K562 (cell line): ENCODE data around the gene CORO2A.

Source experiments
- EP300 ChIP-seq: IDR thresholded peaks from 2 replicates; pipeline ENCODE4 v1.6.1; 2012; ENCODE audit warnings: low read length, improper control_type of control experiment
- EZH2 ChIP-seq: IDR thresholded peaks from 2 replicates; pipeline ENCODE4 v1.6.1; 2012; ENCODE audit warnings: low read depth, mild to moderate bottlenecking, inconsistent platforms, low read length, borderline replicate concordance
- JUN ChIP-seq, 2 experiments: sonication (generic) in 1 of 2; formaldehyde crosslinking in 1 of 2; IDR thresholded peaks; 2 replicates each; pipeline versions ENCODE4 v1.6.1 to v1.8.0; 2012 to 2022; ENCODE audit warnings: borderline replicate concordance in 2 of 2, mild to moderate bottlenecking in 2 of 2, improper control_type of control experiment in 1 of 2, low read depth in 1 of 2, low read length in 1 of 2, missing genetic modification reagents in 1 of 2
- NFRKB ChIP-seq: fragments of 450-650 bp; IDR thresholded peaks from 2 replicates; pipeline ENCODE4 v1.6.1; 2016; ENCODE audit warnings: low read depth
- RAD21 ChIP-seq, 2 experiments: fragments of 250-450 bp in 1 of 2; fragments of 450-650 bp in 1 of 2; sonication (Bioruptor Pico) in 1 of 2; formaldehyde crosslinking in 1 of 2; IDR thresholded peaks in 1 of 2; conservative IDR thresholded peaks in 1 of 2; 2 replicates each; pipeline versions ENCODE4 v1.4.0 to v1.8.0; 2020 to 2022; ENCODE audit warnings: mild to moderate bottlenecking in 2 of 2, moderate library complexity in 1 of 2
- TEAD1 ChIP-seq, 2 experiments: fragments of 450-650 bp in 1 of 2; sonication (generic) in 1 of 2; formaldehyde crosslinking; IDR thresholded peaks; 2 replicates each; pipeline versions ENCODE4 v1.4.0 to v1.8.0; 2020 to 2022; ENCODE audit warnings: mild to moderate bottlenecking in 2 of 2, missing genetic modification reagents in 1 of 2
- ZBTB8A ChIP-seq: fragments of 450-650 bp; IDR thresholded peaks from 2 replicates; pipeline ENCODE4 v1.6.1; 2018; ENCODE audit warnings: mild to moderate bottlenecking, moderate library complexity; ENCODE audit not compliant: partially characterized antibody
- ZNF197 ChIP-seq: fragments of 200-800 bp; sonication (Bioruptor generic); IDR thresholded peaks from 2 replicates; pipeline ENCODE4 v1.6.1; 2016; ENCODE audit warnings: low read depth, missing genetic modification characterization, missing compliant biosample characterization
- ZNF324 ChIP-seq: fragments of 250-450 bp; sonication (Bioruptor Pico); IDR thresholded peaks from 2 replicates; pipeline ENCODE4 v1.4.0; 2020; ENCODE audit warnings: mild to moderate bottlenecking
- TF ChIP-seq, protein P1 (sequence below): sonication (generic); formaldehyde crosslinking; IDR thresholded peaks from 2 replicates; pipeline ENCODE4 v1.8.1; 2023; ENCODE audit warnings: mild to moderate bottlenecking, missing genetic modification reagents
- TF ChIP-seq, protein P2 (sequence below): fragments of 450-650 bp; formaldehyde crosslinking; IDR thresholded peaks from 2 replicates; pipeline ENCODE4 v1.4.0; 2022; ENCODE audit warnings: missing genetic modification characterization
- TF ChIP-seq, protein P3 (sequence below), 3 experiments: IDR thresholded peaks in 2 of 3; conservative IDR thresholded peaks in 1 of 3; 2 replicates each; pipeline ENCODE4 v1.5.1; 2011 to 2012; ENCODE audit warnings: low read length in 3 of 3, mild to moderate bottlenecking in 3 of 3, control low read depth in 2 of 3, improper control_type of control experiment in 1 of 3, inconsistent platforms in 1 of 3, low read depth in 1 of 3, mixed read lengths in 1 of 3, moderate library complexity in 1 of 3; ENCODE audit not compliant: insufficient read depth in 2 of 3

DNA sequence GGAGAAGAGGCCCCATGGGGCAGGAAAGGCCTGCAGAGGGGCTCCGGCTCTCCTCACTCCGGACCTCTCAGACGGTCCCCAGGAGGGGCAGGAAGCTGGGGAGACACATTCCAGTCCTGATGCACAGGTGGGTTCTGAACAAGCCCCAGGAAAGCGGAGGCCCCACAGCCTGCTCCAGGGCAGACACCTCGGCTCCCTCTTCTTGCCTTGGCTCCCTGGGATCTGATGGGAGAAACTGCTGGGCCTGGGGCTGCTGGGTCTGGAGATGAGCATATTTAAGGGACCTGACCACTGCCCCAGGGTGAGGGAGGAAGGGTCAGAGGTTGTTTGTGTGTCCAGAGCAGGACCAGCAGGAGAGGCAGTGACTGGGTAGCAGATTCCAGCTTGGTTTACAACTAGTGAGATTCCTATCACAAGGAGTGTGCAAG lies 1.2 kb downstream of the CORO2A start:
- TF ChIP-seq EP300 (no peak), TEAD1 (CRISPR knock-in tag; IDR thresholded peaks at IDR 0.05) (no peak), EZH2 (no peak), RAD21 (CRISPR knock-in tag; conservative IDR thresholded peaks at IDR 0.05 in 1 of 2, IDR thresholded peaks at IDR 0.05 in 1 of 2) (no peak), NFRKB (no peak), ZNF324 (CRISPR knock-in tag) (no peak), ZBTB8A (no peak), JUN (IDR thresholded peaks at IDR 0.05; ENCODE audit: borderline replicate concordance, low read depth, low read length) (no peak), JUN (CRISPR knock-in tag; IDR thresholded peaks at IDR 0.05; ENCODE audit: borderline replicate concordance) (no peak), ZNF197 (CRISPR knock-in tag) (no peak)
- TF ChIP-seq, protein P1, sequence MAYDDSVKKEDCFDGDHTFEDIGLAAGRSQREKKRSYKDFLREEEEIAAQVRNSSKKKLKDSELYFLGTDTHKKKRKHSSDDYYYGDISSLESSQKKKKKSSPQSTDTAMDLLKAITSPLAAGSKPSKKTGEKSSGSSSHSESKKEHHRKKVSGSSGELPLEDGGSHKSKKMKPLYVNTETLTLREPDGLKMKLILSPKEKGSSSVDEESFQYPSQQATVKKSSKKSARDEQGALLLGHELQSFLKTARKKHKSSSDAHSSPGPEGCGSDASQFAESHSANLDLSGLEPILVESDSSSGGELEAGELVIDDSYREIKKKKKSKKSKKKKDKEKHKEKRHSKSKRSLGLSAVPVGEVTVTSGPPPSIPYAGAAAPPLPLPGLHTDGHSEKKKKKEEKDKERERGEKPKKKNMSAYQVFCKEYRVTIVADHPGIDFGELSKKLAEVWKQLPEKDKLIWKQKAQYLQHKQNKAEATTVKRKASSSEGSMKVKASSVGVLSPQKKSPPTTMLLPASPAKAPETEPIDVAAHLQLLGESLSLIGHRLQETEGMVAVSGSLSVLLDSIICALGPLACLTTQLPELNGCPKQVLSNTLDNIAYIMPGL: no peak
- TF ChIP-seq, protein P2, sequence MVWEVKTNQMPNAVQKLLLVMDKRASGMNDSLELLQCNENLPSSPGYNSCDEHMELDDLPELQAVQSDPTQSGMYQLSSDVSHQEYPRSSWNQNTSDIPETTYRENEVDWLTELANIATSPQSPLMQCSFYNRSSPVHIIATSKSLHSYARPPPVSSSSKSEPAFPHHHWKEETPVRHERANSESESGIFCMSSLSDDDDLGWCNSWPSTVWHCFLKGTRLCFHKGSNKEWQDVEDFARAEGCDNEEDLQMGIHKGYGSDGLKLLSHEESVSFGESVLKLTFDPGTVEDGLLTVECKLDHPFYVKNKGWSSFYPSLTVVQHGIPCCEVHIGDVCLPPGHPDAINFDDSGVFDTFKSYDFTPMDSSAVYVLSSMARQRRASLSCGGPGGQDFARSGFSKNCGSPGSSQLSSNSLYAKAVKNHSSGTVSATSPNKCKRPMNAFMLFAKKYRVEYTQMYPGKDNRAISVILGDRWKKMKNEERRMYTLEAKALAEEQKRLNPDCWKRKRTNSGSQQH (CRISPR knock-in tag): no peak
- TF ChIP-seq, protein P3, sequence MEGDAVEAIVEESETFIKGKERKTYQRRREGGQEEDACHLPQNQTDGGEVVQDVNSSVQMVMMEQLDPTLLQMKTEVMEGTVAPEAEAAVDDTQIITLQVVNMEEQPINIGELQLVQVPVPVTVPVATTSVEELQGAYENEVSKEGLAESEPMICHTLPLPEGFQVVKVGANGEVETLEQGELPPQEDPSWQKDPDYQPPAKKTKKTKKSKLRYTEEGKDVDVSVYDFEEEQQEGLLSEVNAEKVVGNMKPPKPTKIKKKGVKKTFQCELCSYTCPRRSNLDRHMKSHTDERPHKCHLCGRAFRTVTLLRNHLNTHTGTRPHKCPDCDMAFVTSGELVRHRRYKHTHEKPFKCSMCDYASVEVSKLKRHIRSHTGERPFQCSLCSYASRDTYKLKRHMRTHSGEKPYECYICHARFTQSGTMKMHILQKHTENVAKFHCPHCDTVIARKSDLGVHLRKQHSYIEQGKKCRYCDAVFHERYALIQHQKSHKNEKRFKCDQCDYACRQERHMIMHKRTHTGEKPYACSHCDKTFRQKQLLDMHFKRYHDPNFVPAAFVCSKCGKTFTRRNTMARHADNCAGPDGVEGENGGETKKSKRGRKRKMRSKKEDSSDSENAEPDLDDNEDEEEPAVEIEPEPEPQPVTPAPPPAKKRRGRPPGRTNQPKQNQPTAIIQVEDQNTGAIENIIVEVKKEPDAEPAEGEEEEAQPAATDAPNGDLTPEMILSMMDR (IDR thresholded peaks at IDR 0.05 in 2 of 3, conservative IDR thresholded peaks at IDR 0.05 in 1 of 3; ENCODE audit: insufficient read depth in 2 of 3, low read depth in 1 of 3, low read length in 3 of 3): no peak
